K562 (cell line): ENCODE results near the gene ARHGEF17. TPM values are rescaled to one million over a fixed set of nuclear protein-coding genes. Genes with fewer than 3 reads are reported as not detected.

Source experiments
- ATAC-seq: fragments of 200-7000 bp; cut with Tn5 transposase; 3 replicates; pipeline ENCODE4 v1.9.1; 2020; ENCODE audit warnings: moderate library complexity
- BruUV-seq: library from RNA; stranded (reverse); fragments of 400-500 nt; replicated peaks from 2 replicates; lab custom pipeline; 2021; lab: Mats Ljungman, UMichigan
- CTCF ChIA-PET: fragments of 300-600 bp; formaldehyde crosslinking; extraction: SDS; loops from one replicate; lab custom pipeline; 2021; ENCODE audit warnings: low intra/inter-chr PET ratio; lab: Yijun Ruan, JAX
- POLR2A ChIA-PET: fragments of 300-600, 350-650 bp; sonication (Branson Sonifier 250); formaldehyde crosslinking; extraction: SDS; loops from one replicate; lab custom pipeline; 2021; ENCODE audit warnings: antibody characterized with exemption, inconsistent platforms; lab: Yijun Ruan, JAX
- DNase-seq, 4 experiments: peaks; one replicate each; pipeline versions ENCODE4 v3.0.0 to v3.0.0-alpha.2; 2011 to 2018; ENCODE audit warnings: low spot score in 3 of 4, mixed read lengths in 3 of 4; ENCODE audit errors: extremely low read depth in 1 of 4
- FAIRE-seq: peaks from 2 replicates; lab custom pipeline; 2011; peaks lifted over from hg19 to GRCh38; lab: Jason Lieb, UNC
- H2AFZ ChIP-seq: 2 replicates; pipeline ENCODE4 v1.6.0; 2011; ENCODE audit warnings: low read depth, low read length, control low read depth, inconsistent platforms
- H3K27ac ChIP-seq: fragments of 200-600 bp; 3 replicates; pipeline ENCODE4 v1.8.0; 2011; ENCODE audit warnings: low read depth, mild to moderate bottlenecking, control low read depth, inconsistent platforms, low read length, moderate library complexity, mixed read lengths; ENCODE audit errors: extremely low read depth
- H3K27me3 ChIP-seq, 2 experiments: fragments of 300-600 bp in 1 of 2; 2 replicates in 1 of 2; 3 replicates in 1 of 2; pipeline versions ENCODE4 v1.6.0 to v1.8.0; 2011; ENCODE audit warnings: inconsistent platforms in 2 of 2, low read length in 2 of 2, mild to moderate bottlenecking in 1 of 2, mixed read lengths in 1 of 2, moderate library complexity in 1 of 2; ENCODE audit not compliant: control insufficient read depth in 2 of 2, insufficient read depth in 2 of 2
- H3K36me3 ChIP-seq: fragments of 300-600 bp; 3 replicates; pipeline ENCODE4 v1.8.0; 2011; ENCODE audit warnings: mild to moderate bottlenecking, low read length, inconsistent platforms; ENCODE audit not compliant: control insufficient read depth, insufficient read depth
- H3K4me1 ChIP-seq, 2 experiments: fragments of 200-600 bp in 1 of 2; replicated peaks in 1 of 2; 2 replicates in 1 of 2; 3 replicates in 1 of 2; pipeline versions ENCODE4 v1.5.1 to v1.8.0; 2011; ENCODE audit warnings: inconsistent platforms in 2 of 2, low read length in 2 of 2, mild to moderate bottlenecking in 1 of 2, mixed read lengths in 1 of 2, moderate library complexity in 1 of 2; ENCODE audit not compliant: control insufficient read depth in 2 of 2, insufficient read depth in 2 of 2
- H3K4me2 ChIP-seq: 2 replicates; pipeline ENCODE4 v1.6.1; 2011; ENCODE audit warnings: low read length, control low read depth, inconsistent platforms, mixed read lengths; ENCODE audit not compliant: insufficient read depth
- H3K4me3 ChIP-seq: fragments of 200-600 bp; sonication (generic), shearing (Covaris generic); 2 replicates; pipeline ENCODE4 v1.5.1; 2016; ENCODE audit warnings: control low read depth, inconsistent platforms
- H3K79me2 ChIP-seq: fragments of 200-600 bp; 3 replicates; pipeline ENCODE4 v1.8.0; 2011; ENCODE audit warnings: low read length, inconsistent platforms; ENCODE audit not compliant: control insufficient read depth, insufficient read depth
- H3K9ac ChIP-seq, 2 experiments: 2 replicates each; pipeline versions ENCODE4 v1.6.0 to v1.6.1; 2011; ENCODE audit warnings: low read depth in 2 of 2, low read length in 2 of 2, control low read depth in 1 of 2, inconsistent platforms in 1 of 2, mild to moderate bottlenecking in 1 of 2, mixed read lengths in 1 of 2; ENCODE audit not compliant: insufficient read depth in 1 of 2
- H3K9me1 ChIP-seq: one replicate; pipeline ENCODE4 v1.6.0; 2011; ENCODE audit warnings: inconsistent platforms, mild to moderate bottlenecking, low read length, moderate library complexity; ENCODE audit not compliant: control insufficient read depth, insufficient read depth
- H3K9me3 ChIP-seq: replicated peaks from 2 replicates; pipeline ENCODE4 v1.5.1; 2011; ENCODE audit warnings: low read depth, low read length, inconsistent platforms; ENCODE audit not compliant: control insufficient read depth, insufficient read depth
- H4K20me1 ChIP-seq: replicated peaks from 2 replicates; pipeline ENCODE4 v1.6.1; 2011; ENCODE audit warnings: low read length, inconsistent platforms, mixed read lengths; ENCODE audit not compliant: control insufficient read depth, insufficient read depth
- TEAD2 ChIP-seq: fragments of 450-650 bp; IDR thresholded peaks from 2 replicates; pipeline ENCODE4 v1.6.1; 2016; ENCODE audit warnings: missing genetic modification characterization, control low read depth, missing compliant biosample characterization
- WGBS: fragments of 100-300 bp; shearing (Covaris generic); methylation state at CpG from one replicate; pipeline ENCODE4 v1.1.6; 2016; ENCODE audit warnings: low coverage, mixed read lengths; ENCODE audit not compliant: insufficient coverage; ENCODE audit errors: missing lambda C conversion rate; 5-methylcytosine and 5-hydroxymethylcytosine counted together
- in situ Hi-C: fragments of 300-500 bp; cut with MboI; formaldehyde crosslinking; loops from 4 replicates; pipeline ENCODE4 v1.15.0; 2018; ENCODE audit warnings: inconsistent platforms, mixed read lengths
- intact Hi-C: fragments of 100-400 bp; cut with micrococcal nuclease; formaldehyde crosslinking; loops from 2 replicates; pipeline ENCODE4 v1.14.2; 2022
- polyA plus RNA-seq, 8 experiments: library from polyadenylated mRNA; depleted of rRNA in 4 of 8; stranded (reverse) in 5 of 8; unstranded in 3 of 8; fragments of >200 nt; fragmentation: Nextera tagmentation in 2 of 8; fragmentation: Illumina TruSeq in 1 of 8; extraction: Ambion mirVana in 2 of 8; extraction: Trizol in 1 of 8; gene quantifications; 2 replicates each; pipeline versions ENCODE4 v1.2.1 to v1.2.3, GENCODE V29; 2011 to 2014; ENCODE audit warnings: inconsistent platforms in 1 of 8, missing spikeins in 1 of 8
- total RNA-seq, 7 experiments: library from RNA; depleted of rRNA in 6 of 7; stranded (reverse); fragments of >200 nt in 6 of 7; fragmentation: Illumina TruSeq in 2 of 7; extraction: Trizol in 2 of 7; gene quantifications; 2 replicates each; pipeline versions ENCODE4 v1.2.1 to v1.2.3, GENCODE V29; 2011 to 2021; ENCODE audit warnings: low replicate concordance in 1 of 7
- TF ChIP-seq, protein P1 (sequence below): fragments of 250-450 bp; sonication (Bioruptor Pico); IDR thresholded peaks from 2 replicates; pipeline ENCODE4 v1.8.0; 2022; ENCODE audit warnings: inconsistent platforms, mild to moderate bottlenecking, moderate library complexity, borderline replicate concordance
- TF ChIP-seq, protein P2 (sequence below): fragments of 250-450 bp; sonication (Bioruptor Pico); IDR thresholded peaks from 2 replicates; pipeline ENCODE4 v1.4.0; 2020
- TF ChIP-seq, protein P3 (sequence below): fragments of 450-650 bp; IDR thresholded peaks from 2 replicates; pipeline ENCODE4 v1.6.1; 2017; ENCODE audit warnings: antibody characterized with exemption

The ARHGEF17 gene
- total and polyA plus RNA-seq, 9 of the 15 experiments (the other 6 are each of a cell fraction or from before 2014, with no cell fraction given): 0.04 to 0.68 (median 0.10) TPM; not detected in 2

DNA sequence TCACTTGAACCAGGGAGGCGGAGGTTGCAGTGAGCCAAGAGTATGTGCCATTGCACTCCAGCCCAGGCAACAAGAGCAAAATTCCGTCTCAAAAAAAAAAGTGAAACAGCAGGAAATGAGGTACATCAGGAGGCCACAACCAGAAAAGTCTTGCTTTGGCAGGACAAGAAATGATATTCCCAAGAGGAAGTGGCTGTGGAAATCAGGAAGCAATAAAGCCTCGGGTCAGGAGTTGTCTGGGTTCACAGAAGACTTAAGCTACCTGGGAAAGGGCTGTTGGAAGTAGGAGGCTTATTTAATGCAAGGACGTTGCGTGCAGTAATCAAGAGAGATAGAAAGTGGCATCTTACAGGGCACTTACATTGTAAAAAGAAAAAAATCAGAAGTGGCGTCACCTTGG lies 58.9 kb downstream of the ARHGEF17 start:
- Histone ChIP-seq H3K9me3 (no peaks in the 10 kb centered on the region), H4K20me1 (peaks cover 8% of the 10 kb centered on the region), H3K9ac (no peak overlapping the region), H3K79me2 (no peaks in the 10 kb centered on the region), H3K4me2 (no peak overlapping the region), H2AFZ (no peak overlapping the region), H3K27ac (no peak overlapping the region), H3K36me3 (no peaks in the 10 kb centered on the region), H3K4me3 (no peak overlapping the region), H3K4me1 (peaks cover 0 to 24% of the 10 kb centered on the region in 2 experiments; a peak in 2 of 5 replicates), H3K9me1 (peaks cover 14% of the 10 kb centered on the region), H3K27me3 (peaks cover 25 to 78% of the 10 kb centered on the region in 2 experiments; a peak in 4 of 5 replicates)
- no TSS peak for BruUV-seq
- WGBS: 14% methylated on average over 6 of the region's 6 CpGs
- in situ Hi-C loops (no loop called here), intact Hi-C loops (no loop called here)
- FAIRE-seq: no peak
- ChIA-PET POLR2A (interaction anchor here (1.0 kb wide), 1 partner anchor 16 kb away, joined by 3 read pairs; no protein-coding TSS in a partner anchor), CTCF (no interaction called here)
- TF ChIP-seq, protein P1, sequence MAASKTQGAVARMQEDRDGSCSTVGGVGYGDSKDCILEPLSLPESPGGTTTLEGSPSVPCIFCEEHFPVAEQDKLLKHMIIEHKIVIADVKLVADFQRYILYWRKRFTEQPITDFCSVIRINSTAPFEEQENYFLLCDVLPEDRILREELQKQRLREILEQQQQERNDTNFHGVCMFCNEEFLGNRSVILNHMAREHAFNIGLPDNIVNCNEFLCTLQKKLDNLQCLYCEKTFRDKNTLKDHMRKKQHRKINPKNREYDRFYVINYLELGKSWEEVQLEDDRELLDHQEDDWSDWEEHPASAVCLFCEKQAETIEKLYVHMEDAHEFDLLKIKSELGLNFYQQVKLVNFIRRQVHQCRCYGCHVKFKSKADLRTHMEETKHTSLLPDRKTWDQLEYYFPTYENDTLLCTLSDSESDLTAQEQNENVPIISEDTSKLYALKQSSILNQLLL (CRISPR knock-in tag): no peak
- no peak for TF ChIP-seq TEAD2 (tag)
- TF ChIP-seq, protein P2, sequence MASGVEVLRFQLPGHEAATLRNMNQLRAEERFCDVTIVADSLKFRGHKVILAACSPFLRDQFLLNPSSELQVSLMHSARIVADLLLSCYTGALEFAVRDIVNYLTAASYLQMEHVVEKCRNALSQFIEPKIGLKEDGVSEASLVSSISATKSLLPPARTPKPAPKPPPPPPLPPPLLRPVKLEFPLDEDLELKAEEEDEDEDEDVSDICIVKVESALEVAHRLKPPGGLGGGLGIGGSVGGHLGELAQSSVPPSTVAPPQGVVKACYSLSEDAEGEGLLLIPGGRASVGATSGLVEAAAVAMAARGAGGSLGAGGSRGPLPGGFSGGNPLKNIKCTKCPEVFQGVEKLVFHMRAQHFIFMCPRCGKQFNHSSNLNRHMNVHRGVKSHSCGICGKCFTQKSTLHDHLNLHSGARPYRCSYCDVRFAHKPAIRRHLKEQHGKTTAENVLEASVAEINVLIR (CRISPR knock-in tag): no peak
- TF ChIP-seq, protein P3, sequence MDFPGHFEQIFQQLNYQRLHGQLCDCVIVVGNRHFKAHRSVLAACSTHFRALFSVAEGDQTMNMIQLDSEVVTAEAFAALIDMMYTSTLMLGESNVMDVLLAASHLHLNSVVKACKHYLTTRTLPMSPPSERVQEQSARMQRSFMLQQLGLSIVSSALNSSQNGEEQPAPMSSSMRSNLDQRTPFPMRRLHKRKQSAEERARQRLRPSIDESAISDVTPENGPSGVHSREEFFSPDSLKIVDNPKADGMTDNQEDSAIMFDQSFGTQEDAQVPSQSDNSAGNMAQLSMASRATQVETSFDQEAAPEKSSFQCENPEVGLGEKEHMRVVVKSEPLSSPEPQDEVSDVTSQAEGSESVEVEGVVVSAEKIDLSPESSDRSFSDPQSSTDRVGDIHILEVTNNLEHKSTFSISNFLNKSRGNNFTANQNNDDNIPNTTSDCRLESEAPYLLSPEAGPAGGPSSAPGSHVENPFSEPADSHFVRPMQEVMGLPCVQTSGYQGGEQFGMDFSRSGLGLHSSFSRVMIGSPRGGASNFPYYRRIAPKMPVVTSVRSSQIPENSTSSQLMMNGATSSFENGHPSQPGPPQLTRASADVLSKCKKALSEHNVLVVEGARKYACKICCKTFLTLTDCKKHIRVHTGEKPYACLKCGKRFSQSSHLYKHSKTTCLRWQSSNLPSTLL: no peak
- no peak for ATAC-seq
- DNase-seq: no peak
